HCT116 (cell line): ENCODE results near the gene ENPP3. TPM values are rescaled to one million over a fixed set of nuclear protein-coding genes. Genes with fewer than 3 reads are reported as not detected.

Source experiments
- ATAC-seq: fragments of 200-7000 bp; cut with Tn5 transposase; 2 replicates; pipeline ENCODE4 v1.9.1; 2020; ENCODE audit warnings: mild to moderate bottlenecking, moderate library complexity
- BruUV-seq: library from RNA; stranded (reverse); fragments of 400-500 nt; replicated peaks from 2 replicates; lab custom pipeline; 2021; lab: Mats Ljungman, UMichigan
- CTCF ChIA-PET: fragments of 300-600 bp; sonication (Branson Sonifier 250); formaldehyde crosslinking; loops from one replicate; lab custom pipeline; 2021; ENCODE audit warnings: antibody characterized with exemption; lab: Charles Lee
- POLR2A ChIA-PET: fragments of 300-600, 350-600 bp; sonication (Branson Sonifier 250); formaldehyde crosslinking; loops from one replicate; lab custom pipeline; 2021; ENCODE audit warnings: antibody characterized with exemption; lab: Charles Lee
- RAD21 ChIA-PET, 2 experiments: fragments of 300-600 bp; sonication (Branson Sonifier 250); formaldehyde crosslinking; loops; one replicate each; lab custom pipeline; 2023; ENCODE audit warnings: low total read pairs in 2 of 2; ENCODE audit not compliant: uncharacterized antibody in 2 of 2, unreplicated experiment in 2 of 2, low non-redundant PET in 1 of 2; lab: Charles Lee
- DNase-seq: peaks from one replicate; pipeline ENCODE4 v3.0.0-alpha.2; 2010; ENCODE audit warnings: low read depth, low spot score
- H2AFZ ChIP-seq: fragments of 200-600 bp; shearing (Covaris generic), sonication (generic); 2 replicates; pipeline ENCODE4 v1.6.1; 2017; ENCODE audit warnings: low read depth, mixed run types, mixed read lengths, antibody characterized with exemption, low read length; ENCODE audit not compliant: poor library complexity, severe bottlenecking
- H3K27ac ChIP-seq: 2 replicates; pipeline ENCODE4 v1.5.1; 2012; ENCODE audit warnings: low read depth, low read length
- H3K27me3 ChIP-seq: fragments of 200-600 bp; sonication (generic); 2 replicates; pipeline ENCODE4 v1.6.1; 2016; ENCODE audit warnings: mixed run types, low read length, mixed read lengths; ENCODE audit not compliant: insufficient read depth
- H3K36me3 ChIP-seq, 2 experiments: fragments of 200-500 bp in 1 of 2; fragments of 200-600 bp in 1 of 2; sonication (Bioruptor generic) in 1 of 2; sonication (generic) in 1 of 2; 2 replicates each; pipeline versions ENCODE4 v1.5.1 to v1.6.1; 2014 to 2016; ENCODE audit warnings: low read length in 2 of 2, inconsistent platforms in 1 of 2, mixed read lengths in 1 of 2, mixed run types in 1 of 2; ENCODE audit not compliant: insufficient read depth in 2 of 2, control insufficient read depth in 1 of 2
- H3K4me1 ChIP-seq, 2 experiments: fragments of 200-600 bp in 1 of 2; sonication (generic) in 1 of 2; 2 replicates each; pipeline versions ENCODE4 v1.5.1 to v1.6.1; 2012 to 2017; ENCODE audit warnings: low read length in 2 of 2, inconsistent platforms in 1 of 2, mild to moderate bottlenecking in 1 of 2, mixed read lengths in 1 of 2, mixed run types in 1 of 2, moderate library complexity in 1 of 2; ENCODE audit not compliant: insufficient read depth in 2 of 2, control insufficient read depth in 1 of 2
- H3K4me2 ChIP-seq: fragments of 200-600 bp; sonication (generic); 2 replicates; pipeline ENCODE4 v1.6.1; 2017; ENCODE audit warnings: mixed run types, low read length, mixed read lengths
- H3K4me3 ChIP-seq, 2 experiments: fragments of 200-600 bp in 1 of 2; sonication (generic) in 1 of 2; replicated peaks in 1 of 2; 2 replicates each; pipeline ENCODE4 v1.5.1; 2011 to 2016; ENCODE audit warnings: low read length in 2 of 2, control low read depth in 1 of 2, low read depth in 1 of 2, mild to moderate bottlenecking in 1 of 2, mixed read lengths in 1 of 2, mixed run types in 1 of 2
- H3K79me2 ChIP-seq: fragments of 200-600 bp; sonication (generic); 2 replicates; pipeline ENCODE4 v1.6.1; 2017; ENCODE audit warnings: mild to moderate bottlenecking, mixed run types, low read length, moderate library complexity, mixed read lengths; ENCODE audit not compliant: insufficient read depth
- H3K9ac ChIP-seq: fragments of 200-600 bp; sonication (generic); 2 replicates; pipeline ENCODE4 v1.6.1; 2016; ENCODE audit warnings: low read length, mixed read lengths
- H3K9me2 ChIP-seq: fragments of 200-600 bp; sonication (generic), shearing (Covaris generic); 2 replicates; pipeline ENCODE4 v1.6.1; 2017; ENCODE audit warnings: mixed run types, mild to moderate bottlenecking, moderate library complexity; ENCODE audit not compliant: insufficient read depth
- H3K9me3 ChIP-seq, 2 experiments: fragments of 200-500 bp in 1 of 2; fragments of 200-600 bp in 1 of 2; sonication (Bioruptor generic) in 1 of 2; sonication (generic) in 1 of 2; 2 replicates each; pipeline ENCODE4 v1.6.1; 2014 to 2017; ENCODE audit warnings: low read length in 2 of 2, mixed read lengths in 2 of 2, inconsistent platforms in 1 of 2, low read depth in 1 of 2, mild to moderate bottlenecking in 1 of 2, mixed run types in 1 of 2, moderate library complexity in 1 of 2; ENCODE audit not compliant: control insufficient read depth in 1 of 2, insufficient read depth in 1 of 2
- H4K20me1 ChIP-seq: fragments of 200-600 bp; sonication (generic), shearing (Covaris generic); 2 replicates; pipeline ENCODE4 v1.6.1; 2017; ENCODE audit warnings: mixed run types, mild to moderate bottlenecking, moderate library complexity; ENCODE audit not compliant: insufficient read depth
- CBX3 ChIP-seq: IDR thresholded peaks from 2 replicates; pipeline ENCODE4 v1.6.1; 2012; ENCODE audit warnings: low read depth
- CTCF ChIP-seq, 3 experiments: fragments of 200-600 bp in 1 of 3; sonication (generic) in 1 of 3; IDR thresholded peaks in 2 of 3; conservative IDR thresholded peaks in 1 of 3; 2 replicates each; pipeline ENCODE4 v1.5.1; 2012 to 2017; ENCODE audit warnings: low read depth in 2 of 3, low read length in 2 of 3, antibody characterized with exemption in 1 of 3, borderline replicate concordance in 1 of 3, control low read depth in 1 of 3, mild to moderate bottlenecking in 1 of 3, mixed read lengths in 1 of 3, mixed run types in 1 of 3, moderate library complexity in 1 of 3; ENCODE audit not compliant: insufficient read depth in 1 of 3
- EZH2 ChIP-seq: fragments of 200-600 bp; sonication (generic); IDR thresholded peaks from 2 replicates; pipeline ENCODE4 v1.6.1; 2017; ENCODE audit warnings: antibody characterized with exemption, mixed run types
- JUND ChIP-seq: IDR thresholded peaks from 2 replicates; pipeline ENCODE4 v1.6.1; 2012
- POLR2A ChIP-seq: IDR thresholded peaks from 2 replicates; pipeline ENCODE4 v1.7.0; 2011; ENCODE audit warnings: borderline replicate concordance; ENCODE audit not compliant: insufficient read depth, insufficient read length; ENCODE audit errors: extremely low read depth
- REST ChIP-seq: IDR thresholded peaks from 2 replicates; pipeline ENCODE4 v1.6.1; 2012; ENCODE audit warnings: low read depth
- SIN3A ChIP-seq: IDR thresholded peaks from 2 replicates; pipeline ENCODE4 v1.6.1; 2012; ENCODE audit warnings: low read depth
- SP1 ChIP-seq: IDR thresholded peaks from 2 replicates; pipeline ENCODE4 v1.6.1; 2012; ENCODE audit warnings: low read depth
- intact Hi-C: fragments of 100-400 bp; cut with micrococcal nuclease; formaldehyde crosslinking; loops from 2 replicates; pipeline ENCODE4 v1.10.0; 2022
- total RNA-seq: library from RNA; stranded (reverse); gene quantifications from one replicate; pipeline ENCODE4 v1.2.1, GENCODE V29; 2021; ENCODE audit not compliant: unreplicated experiment

The ENPP3 gene
- total RNA-seq, 1 experiment from 2014 or later, result 0.15 TPM

- TF ChIP-seq REST (no peak), CBX3 (no peak), CTCF (IDR thresholded peaks at IDR 0.05 in 2 of 3, conservative IDR thresholded peaks at IDR 0.05 in 1 of 3; ENCODE audit: borderline replicate concordance in 1 of 3, insufficient read depth in 1 of 3, low read depth in 2 of 3, low read length in 2 of 3) (no peak), EZH2 (no peak), POLR2A (no peak), SIN3A (no peak)
These were observed 20.1 kb downstream of the ENPP3 start (continued) for GRCh38 chr6:131657222-131657621.

- Histone ChIP-seq H3K4me3 (no peak overlapping the region), H3K4me1 (peaks cover 0 to 16% of the 10 kb centered on the region in 2 experiments; a peak in 2 of 4 replicates), H4K20me1 (no peaks in the 10 kb centered on the region), H3K4me2 (no peak overlapping the region), H2AFZ (no peak overlapping the region), H3K36me3 (no peaks in the 10 kb centered on the region), H3K9me2 (no peaks in the 10 kb centered on the region), H3K9ac (no peak overlapping the region), H3K27ac (no peak overlapping the region), H3K27me3 (no peaks in the 10 kb centered on the region), H3K9me3 (no peaks in the 10 kb centered on the region), H3K79me2 (no peaks in the 10 kb centered on the region)
- TF ChIP-seq JUND (no peak), SP1 (no peak)
- intact Hi-C loops, result no loop called here
- RAD21 ChIA-PET, result no interaction called here
- no peak for ATAC-seq
- DNase-seq, result no peak
- POLR2A ChIA-PET, result no interaction called here
- no TSS peak for BruUV-seq
- CTCF ChIA-PET, result interaction anchor here (1.3 kb wide), 1 partner anchor 30 kb away, joined by 4 read pairs; the partner anchor contains the start of gene MED23
These were observed 20.6 kb downstream of the ENPP3 start for GRCh38 chr6:131657630-131658111.
